Sigmoid colon (tissue), 7 donors: Measurements from ENCODE around the gene TMEM259. TPM values are rescaled to one million over a fixed set of nuclear protein-coding genes. Genes with fewer than 3 reads are reported as not detected.

Source experiments
- DNase-seq: peaks from one replicate; pipeline ENCODE4 v3.0.0-alpha.2; 2019
- H3K27ac ChIP-seq, 4 donors: fragments of 200-600 bp; sonication (generic); one replicate each; pipeline ENCODE4 v1.5.1; 2016 to 2019; ENCODE audit warnings: mild to moderate bottlenecking in 1 of 4
- H3K27me3 ChIP-seq, 3 donors: fragments of 200-600 bp; sonication (generic); one replicate each; pipeline ENCODE4 v1.5.1; 2019; ENCODE audit warnings: mild to moderate bottlenecking in 1 of 3
- H3K36me3 ChIP-seq, 4 donors: fragments of 200-600 bp; sonication (generic); one replicate each; pipeline ENCODE4 v1.5.1; 2016 to 2019
- H3K4me1 ChIP-seq, 4 donors: fragments of 200-600 bp; sonication (generic); one replicate each; pipeline ENCODE4 v1.5.1; 2017 to 2019
- H3K4me3 ChIP-seq, 4 donors: fragments of 200-600 bp; sonication (generic); one replicate each; pipeline ENCODE4 v1.5.1; 2017 to 2019; ENCODE audit warnings: mild to moderate bottlenecking in 2 of 4, moderate library complexity in 1 of 4
- H3K9me3 ChIP-seq, 4 donors: fragments of 200-600 bp in 3 of 4; sonication (generic) in 3 of 4; one replicate each; pipeline versions ENCODE4 v1.5.1 to v1.6.1; 2013 to 2019
- EP300 ChIP-seq, 4 donors: sonication (generic); formaldehyde crosslinking; IDR thresholded peaks; one replicate each; pipeline ENCODE4 v1.6.1; 2017; ENCODE audit warnings: antibody characterized with exemption in 4 of 4
- POLR2A ChIP-seq, 2 donors: fragments of 450-650 bp; IDR thresholded peaks; one replicate each; pipeline ENCODE4 v1.6.1; 2016; ENCODE audit warnings: antibody characterized with exemption in 2 of 2, mild to moderate bottlenecking in 2 of 2, moderate library complexity in 2 of 2
- POLR2AphosphoS5 ChIP-seq, 4 donors: sonication (generic); formaldehyde crosslinking; IDR thresholded peaks; one replicate each; pipeline ENCODE4 v1.6.1; 2017; ENCODE audit warnings: antibody characterized with exemption in 4 of 4
- WGBS, 2 donors: extraction: QIAGEN DNeasy Blood & Tissue Kit; methylation state at CpG; one replicate each; pipeline ENCODE4 v1.1.7; 2013; 5-methylcytosine and 5-hydroxymethylcytosine counted together
- intact Hi-C: fragments of 100-400 bp; cut with DNase I; formaldehyde crosslinking; loops from one replicate; pipeline ENCODE4 v1.15.1; 2023
- polyA plus RNA-seq, 3 donors: library from polyadenylated mRNA; stranded (reverse); fragments of 200-250 nt; gene quantifications; one replicate each; pipeline ENCODE4 v1.2.3, GENCODE V29; 2013
- total RNA-seq, 4 donors: library from RNA; depleted of rRNA; stranded (reverse); fragments of >200 nt; gene quantifications; one replicate each; pipeline ENCODE4 v1.1.0, GENCODE V29; 2016
- TF ChIP-seq, protein P1 (sequence below), 4 experiments: fragments of 450-650 bp in 3 of 4; fragments of 200-600 bp in 1 of 4; IDR thresholded peaks; one replicate each; pipeline ENCODE4 v1.5.1; 2016 to 2019; ENCODE audit warnings: antibody characterized with exemption in 4 of 4, mild to moderate bottlenecking in 3 of 4, moderate library complexity in 2 of 4
- donor health status: healthy with polysubstance abuse.
- donor health status: Bipolar disorder and iron deficiency.
- donor health status: healthy.

The TMEM259 gene
- total and polyA plus RNA-seq, 7 donors: 19.2 to 232 (median 94.5) TPM

DNA sequence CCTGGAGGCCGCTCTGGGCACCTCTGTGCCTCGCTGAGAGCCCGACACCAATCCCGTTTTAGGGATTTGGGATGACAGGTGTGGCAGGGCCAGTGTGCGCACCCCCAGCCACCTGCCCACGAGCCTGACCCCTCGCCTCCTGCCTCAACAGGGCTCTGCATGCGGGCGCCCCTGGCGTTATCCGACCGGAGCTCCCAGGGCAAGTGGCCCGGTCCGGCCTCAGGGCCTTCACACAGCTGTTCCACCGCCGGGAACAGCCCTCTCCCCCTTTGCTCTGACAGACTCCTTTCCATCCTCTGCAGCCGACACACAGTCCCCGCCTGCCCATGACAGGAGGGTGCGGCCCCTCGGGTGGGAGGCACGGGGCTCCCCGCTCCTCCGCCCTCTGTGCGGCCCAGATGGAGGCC, 43.9 kb downstream of the TMEM259 start:
- H3K36me3 ChIP-seq: peaks cover 0 to 3% (median 1%) of the 10 kb centered on the region in 4 donors
- 82 to 89% methylated on average over 24 of the region's 24 CpGs for WGBS, 2 donors
- DNase-seq: no peak
- intact Hi-C loops: no loop called here
- H3K4me3 ChIP-seq: no peak overlapping the region
- no peaks in the 10 kb centered on the region for H3K4me1 ChIP-seq
- TF ChIP-seq POLR2A (IDR thresholded peaks at IDR 0.05): no peak
- no peak for TF ChIP-seq EP300 (IDR thresholded peaks at IDR 0.05)
- TF ChIP-seq, protein P1, sequence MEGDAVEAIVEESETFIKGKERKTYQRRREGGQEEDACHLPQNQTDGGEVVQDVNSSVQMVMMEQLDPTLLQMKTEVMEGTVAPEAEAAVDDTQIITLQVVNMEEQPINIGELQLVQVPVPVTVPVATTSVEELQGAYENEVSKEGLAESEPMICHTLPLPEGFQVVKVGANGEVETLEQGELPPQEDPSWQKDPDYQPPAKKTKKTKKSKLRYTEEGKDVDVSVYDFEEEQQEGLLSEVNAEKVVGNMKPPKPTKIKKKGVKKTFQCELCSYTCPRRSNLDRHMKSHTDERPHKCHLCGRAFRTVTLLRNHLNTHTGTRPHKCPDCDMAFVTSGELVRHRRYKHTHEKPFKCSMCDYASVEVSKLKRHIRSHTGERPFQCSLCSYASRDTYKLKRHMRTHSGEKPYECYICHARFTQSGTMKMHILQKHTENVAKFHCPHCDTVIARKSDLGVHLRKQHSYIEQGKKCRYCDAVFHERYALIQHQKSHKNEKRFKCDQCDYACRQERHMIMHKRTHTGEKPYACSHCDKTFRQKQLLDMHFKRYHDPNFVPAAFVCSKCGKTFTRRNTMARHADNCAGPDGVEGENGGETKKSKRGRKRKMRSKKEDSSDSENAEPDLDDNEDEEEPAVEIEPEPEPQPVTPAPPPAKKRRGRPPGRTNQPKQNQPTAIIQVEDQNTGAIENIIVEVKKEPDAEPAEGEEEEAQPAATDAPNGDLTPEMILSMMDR (IDR thresholded peaks at IDR 0.05): no peak
- no peak for TF ChIP-seq POLR2AphosphoS5 (IDR thresholded peaks at IDR 0.05)
- no peak overlapping the region for H3K27ac ChIP-seq
- no peaks in the 10 kb centered on the region for H3K9me3 ChIP-seq
- H3K27me3 ChIP-seq: no peaks in the 10 kb centered on the region

DNA sequence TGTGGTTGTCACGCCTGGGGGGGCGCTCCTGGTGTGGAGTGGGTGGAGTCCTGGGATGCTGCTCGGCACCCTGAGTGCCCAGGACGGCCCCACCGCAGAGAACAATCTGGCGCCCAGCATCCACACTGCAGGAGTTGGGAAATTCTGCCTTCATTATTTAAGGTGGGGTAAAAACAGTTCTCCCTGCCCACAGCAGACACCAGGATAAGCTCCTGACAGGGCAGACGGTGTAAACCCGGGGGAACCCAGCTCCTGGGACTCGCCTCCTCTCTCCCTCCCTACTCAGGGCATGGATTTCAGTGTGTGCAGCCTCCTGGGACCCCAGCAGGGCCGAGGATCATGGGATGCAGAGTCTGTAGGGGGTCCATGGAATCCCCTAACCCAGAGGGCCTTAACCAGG, 44.4 kb downstream of the TMEM259 start:
- WGBS, 2 donors: 83 to 84% methylated on average over 10 of the region's 10 CpGs
- TF ChIP-seq POLR2A (IDR thresholded peaks at IDR 0.05) (no peak), EP300 (IDR thresholded peaks at IDR 0.05) (no peak)
- TF ChIP-seq, protein P1 (IDR thresholded peaks at IDR 0.05): no peak
- no peaks in the 10 kb centered on the region for H3K27me3 ChIP-seq
- DNase-seq: no peak
- H3K36me3 ChIP-seq: peaks cover 0 to 9% (median 7%) of the 10 kb centered on the region in 4 donors
- no peaks in the 10 kb centered on the region for H3K4me1 ChIP-seq
- H3K27ac ChIP-seq: no peak overlapping the region
- intact Hi-C loops: no loop called here
- no peaks in the 10 kb centered on the region for H3K9me3 ChIP-seq
- no peak overlapping the region for H3K4me3 ChIP-seq

GRCh38 chr19:974564-975257, 46.2 kb downstream of the TMEM259 start:
- intact Hi-C loops: no loop called here
- peaks cover 0 to 7% (median 5%) of the 10 kb centered on the region in 4 donors for H3K9me3 ChIP-seq
- 84 to 87% methylated on average over 37 of the region's 37 CpGs for WGBS, 2 donors
- no peaks in the 10 kb centered on the region for H3K4me1 ChIP-seq
- H3K36me3 ChIP-seq: peaks cover 6 to 27% (median 21%) of the 10 kb centered on the region in 4 donors
- no peak overlapping the region for H3K4me3 ChIP-seq
- TF ChIP-seq EP300 (IDR thresholded peaks at IDR 0.05) (no peak), POLR2A (IDR thresholded peaks at IDR 0.05) (no peak), POLR2AphosphoS5 (IDR thresholded peaks at IDR 0.05) (no peak)
- TF ChIP-seq, protein P1 (IDR thresholded peaks at IDR 0.05): no peak
- H3K27me3 ChIP-seq: no peaks in the 10 kb centered on the region
- DNase-seq: no peak
- H3K27ac ChIP-seq: no peak overlapping the region

GRCh38 chr19:973726-974563, 47.0 kb downstream of the TMEM259 start:
- no peak overlapping the region for H3K4me3 ChIP-seq
- H3K4me1 ChIP-seq: no peaks in the 10 kb centered on the region
- DNase-seq: no peak
- TF ChIP-seq POLR2A (IDR thresholded peaks at IDR 0.05) (no peak), POLR2AphosphoS5 (IDR thresholded peaks at IDR 0.05) (no peak)
- intact Hi-C loops: no loop called here
- no peak overlapping the region for H3K27ac ChIP-seq
- no peaks in the 10 kb centered on the region for H3K27me3 ChIP-seq
- H3K9me3 ChIP-seq: peaks cover 0 to 7% (median 5%) of the 10 kb centered on the region in 4 donors
- H3K36me3 ChIP-seq: peaks cover 6 to 34% (median 21%) of the 10 kb centered on the region in 4 donors
- WGBS, 2 donors: 87 to 88% methylated on average over 29 of the region's 29 CpGs

- intact Hi-C loops: no loop called here
- Histone ChIP-seq H3K9me3 (peaks cover 0 to 7% (median 5%) of the 10 kb centered on the region in 4 donors), H3K27ac (no peak overlapping the region), H3K4me3 (no peak overlapping the region), H3K27me3 (no peaks in the 10 kb centered on the region), H3K36me3 (peaks cover 6 to 46% (median 29%) of the 10 kb centered on the region in 4 donors), H3K4me1 (no peaks in the 10 kb centered on the region)
- TF ChIP-seq POLR2AphosphoS5 (IDR thresholded peaks at IDR 0.05) (no peak), EP300 (IDR thresholded peaks at IDR 0.05) (no peak), POLR2A (IDR thresholded peaks at IDR 0.05) (no peak)
- TF ChIP-seq, protein P1 (IDR thresholded peaks at IDR 0.05): no peak
- DNase-seq: no peak
- WGBS, 2 donors: 96 to 98% methylated on average over 6 of the region's 6 CpGs
These were observed 48.6 kb downstream of the TMEM259 start for GRCh38 chr19:972281-972680.
